ENCODE data around the gene TSPAN14.
"Not testable (repeated sequence)": the region's sequence is repeated elsewhere in the genome, so short reads cannot be mapped to it uniquely, and the experiment has no call there.

Gene TSPAN14

GRCh38 chr10:80530251-80530650, 76.1 kb downstream of the TSPAN14 start:
- no peak for DNase-seq

GRCh38 chr10:80530816-80531215, 76.7 kb downstream of the TSPAN14 start:
- DNase-seq, result no peak

GRCh38 chr10:80532571-80532970, 78.5 kb downstream of the TSPAN14 start:
- no peak for DNase-seq

- DNase-seq, result not testable (repeated sequence)
Observed at GRCh38 chr10:80534059-80534458, 79.9 kb downstream of the TSPAN14 start.

GRCh38 chr10:80534646-80535045, 80.5 kb downstream of the TSPAN14 start:
- not testable (repeated sequence) for DNase-seq

GRCh38 chr10:80535671-80536360, 81.7 kb downstream of the TSPAN14 start:
- DNase-seq, result peak; percentile 27

- DNase-seq, result no peak
Observed at GRCh38 chr10:80536361-80536835, 82.3 kb downstream of the TSPAN14 start.

- no peak for DNase-seq
Observed at GRCh38 chr10:80537086-80537735, 83.1 kb downstream of the TSPAN14 start.

GRCh38 chr10:80537736-80538480, 83.8 kb downstream of the TSPAN14 start, which contains the start of gene SH2D4B:
Gene SH2D4B, plus strand, starts transcription at chr10:80537902. Its CDS starts 430 bp downstream, at chr10:80538332.
- DNase-seq, result no peak

GRCh38 chr10:80538481-80539185, 84.5 kb downstream of the TSPAN14 start:
- no peak for DNase-seq

- no peak for DNase-seq
Observed at GRCh38 chr10:80539421-80540031, 85.4 kb downstream of the TSPAN14 start.

GRCh38 chr10:80540136-80540535, 86.0 kb downstream of the TSPAN14 start:
- DNase-seq, result no peak

- DNase-seq, result no peak
Observed at GRCh38 chr10:80540618-80540980, 86.5 kb downstream of the TSPAN14 start.

GRCh38 chr10:80540981-80541750, 87.1 kb downstream of the TSPAN14 start:
- no peak for DNase-seq

GRCh38 chr10:80542053-80542452, 87.9 kb downstream of the TSPAN14 start:
- no peak for DNase-seq

GRCh38 chr10:80542652-80543318, 88.7 kb downstream of the TSPAN14 start:
- DNase-seq, result no peak

- DNase-seq, result not testable (repeated sequence)
Observed at GRCh38 chr10:80543319-80543672, 89.2 kb downstream of the TSPAN14 start.

- DNase-seq, result no peak
Observed at GRCh38 chr10:80544316-80544953, 90.3 kb downstream of the TSPAN14 start.

- no peak for DNase-seq
Observed at GRCh38 chr10:80545258-80545881, 91.3 kb downstream of the TSPAN14 start.

GRCh38 chr10:80552151-80552646, 98.1 kb downstream of the TSPAN14 start:
- no peak for DNase-seq

Data from DMS79 (cell line).